GM12864 (cell line): ENCODE data around the gene SEPTIN10.

Experiments
- DNase-seq: peaks from one replicate; pipeline ENCODE4 v3.0.0-alpha.2; 2011; ENCODE audit warnings: low read depth
- H3K4me3 ChIP-seq: 2 replicates; pipeline ENCODE4 v1.5.1; 2011; ENCODE audit warnings: mild to moderate bottlenecking, low read depth, low read length, control low read depth
- TF ChIP-seq, protein P1 (sequence below): IDR thresholded peaks from 2 replicates; pipeline ENCODE4 v1.5.1; 2011; ENCODE audit warnings: low read depth, mild to moderate bottlenecking, moderate library complexity, low read length, control low read depth, inconsistent platforms; ENCODE audit errors: missing control alignments

Gene SEPTIN10

DNA sequence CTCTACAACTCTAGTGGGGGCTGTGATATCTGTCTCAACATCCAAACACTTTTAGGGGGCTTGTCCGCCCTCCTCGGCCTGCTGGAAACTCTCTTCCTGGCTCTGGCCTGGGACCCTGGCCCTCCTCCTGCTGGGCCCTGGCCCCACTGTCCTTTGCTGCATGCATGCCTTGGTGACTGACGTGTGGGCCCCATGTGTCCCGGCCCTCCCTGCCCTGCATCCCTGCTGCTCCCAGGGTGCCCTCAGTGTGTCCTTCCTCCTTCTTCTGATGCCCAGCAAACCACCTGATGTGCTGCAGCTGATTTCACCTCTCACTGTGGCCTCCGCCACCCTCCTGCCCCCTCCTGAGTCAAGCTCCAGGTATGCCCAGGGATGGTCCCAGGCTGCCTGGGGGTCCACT is 101.7 kb downstream of the SEPTIN10 start:
- DNase-seq = no peak
- no peak overlapping the region for H3K4me3 ChIP-seq
- TF ChIP-seq, protein P1, sequence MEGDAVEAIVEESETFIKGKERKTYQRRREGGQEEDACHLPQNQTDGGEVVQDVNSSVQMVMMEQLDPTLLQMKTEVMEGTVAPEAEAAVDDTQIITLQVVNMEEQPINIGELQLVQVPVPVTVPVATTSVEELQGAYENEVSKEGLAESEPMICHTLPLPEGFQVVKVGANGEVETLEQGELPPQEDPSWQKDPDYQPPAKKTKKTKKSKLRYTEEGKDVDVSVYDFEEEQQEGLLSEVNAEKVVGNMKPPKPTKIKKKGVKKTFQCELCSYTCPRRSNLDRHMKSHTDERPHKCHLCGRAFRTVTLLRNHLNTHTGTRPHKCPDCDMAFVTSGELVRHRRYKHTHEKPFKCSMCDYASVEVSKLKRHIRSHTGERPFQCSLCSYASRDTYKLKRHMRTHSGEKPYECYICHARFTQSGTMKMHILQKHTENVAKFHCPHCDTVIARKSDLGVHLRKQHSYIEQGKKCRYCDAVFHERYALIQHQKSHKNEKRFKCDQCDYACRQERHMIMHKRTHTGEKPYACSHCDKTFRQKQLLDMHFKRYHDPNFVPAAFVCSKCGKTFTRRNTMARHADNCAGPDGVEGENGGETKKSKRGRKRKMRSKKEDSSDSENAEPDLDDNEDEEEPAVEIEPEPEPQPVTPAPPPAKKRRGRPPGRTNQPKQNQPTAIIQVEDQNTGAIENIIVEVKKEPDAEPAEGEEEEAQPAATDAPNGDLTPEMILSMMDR = no peak

DNA sequence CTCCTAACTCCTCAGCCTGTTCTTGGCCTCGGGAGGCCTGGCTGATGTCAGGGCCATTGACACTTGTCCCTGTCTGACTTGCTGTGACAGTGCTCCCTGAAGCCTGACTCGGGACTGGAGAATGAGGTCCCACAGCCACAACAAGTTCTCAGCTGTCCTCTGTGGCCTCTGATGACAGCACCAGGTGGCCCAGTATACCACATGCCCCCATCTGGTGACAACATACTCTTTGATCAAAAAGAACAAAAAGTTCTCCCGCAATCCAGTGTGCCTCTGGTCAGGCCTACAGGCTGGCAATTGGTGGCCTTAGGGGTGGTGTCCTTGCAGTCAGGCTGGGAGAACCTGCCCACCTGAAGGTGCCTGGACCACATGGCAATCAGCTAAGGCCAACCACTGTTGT is 102.6 kb downstream of the SEPTIN10 start:
- DNase-seq = no peak
- no peak overlapping the region for H3K4me3 ChIP-seq
- TF ChIP-seq, protein P1 = no peak

DNA sequence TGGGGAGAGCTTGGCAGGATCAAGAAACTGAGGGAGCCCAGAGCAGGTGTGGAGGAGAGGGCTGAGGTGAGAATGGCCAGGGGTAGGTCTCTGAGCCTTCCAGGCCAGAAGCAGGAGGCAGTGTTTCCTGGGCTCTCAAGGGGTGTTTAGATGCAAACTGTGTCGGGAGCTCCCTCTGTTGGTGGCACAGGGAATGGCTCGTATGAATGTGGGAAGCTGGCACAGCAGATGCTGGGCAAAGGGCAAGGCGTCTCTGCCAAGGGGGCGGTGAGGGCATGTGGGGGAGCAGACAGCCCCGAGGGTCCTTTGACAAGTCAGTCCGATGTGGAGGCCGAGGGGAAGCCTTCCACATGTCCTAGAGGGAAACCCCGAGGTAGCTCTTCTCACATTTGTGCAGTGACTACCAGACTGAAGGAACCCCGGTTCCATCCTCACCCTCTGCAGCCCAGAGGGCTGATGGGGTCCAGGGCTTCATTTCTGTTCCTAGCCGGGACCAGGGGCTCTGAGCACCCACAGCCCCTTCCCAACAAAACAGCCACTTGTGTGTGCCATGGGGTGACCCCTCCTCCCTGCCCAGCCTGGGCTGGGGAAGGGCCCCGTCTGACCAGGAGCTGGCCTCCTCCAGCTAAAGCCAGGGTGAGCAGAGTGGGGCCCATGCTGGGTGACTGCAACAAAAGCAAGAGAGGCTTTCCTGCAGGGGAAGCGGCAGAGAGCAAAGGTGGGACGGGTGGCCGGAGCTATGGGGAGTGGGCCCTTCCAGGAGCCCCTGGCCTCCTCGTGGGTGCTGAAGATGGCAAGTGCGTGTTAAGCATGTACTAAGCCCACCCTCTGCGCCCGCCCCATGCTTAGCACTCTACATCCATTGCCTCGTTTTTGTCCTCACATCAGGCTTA is 103.4 kb downstream of the SEPTIN10 start:
- DNase-seq = peak; percentile 22
- TF ChIP-seq, protein P1 = peak; percentile 98
- no peak overlapping the region for H3K4me3 ChIP-seq

DNA sequence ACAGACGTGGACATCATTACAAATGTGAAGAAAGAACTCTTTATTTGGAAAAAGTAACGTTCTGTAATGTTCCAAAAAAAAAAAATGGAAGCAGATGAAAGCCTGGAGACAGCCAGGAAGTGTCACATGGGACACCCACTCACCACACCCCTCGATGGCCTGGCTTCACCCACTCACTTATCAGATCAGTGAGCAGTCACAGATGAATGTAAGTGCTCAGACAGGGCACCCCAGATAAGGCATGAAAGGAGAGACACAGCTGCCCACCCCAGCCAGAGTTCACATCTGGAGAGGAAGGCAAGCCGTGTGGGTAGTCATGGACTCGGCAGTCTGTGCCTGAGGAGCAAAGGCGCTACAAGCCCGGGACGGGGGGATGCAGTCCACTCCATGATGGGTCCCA is 105.2 kb downstream of the SEPTIN10 start:
- TF ChIP-seq, protein P1 = no peak
- H3K4me3 ChIP-seq = no peak overlapping the region
- DNase-seq = no peak

DNA sequence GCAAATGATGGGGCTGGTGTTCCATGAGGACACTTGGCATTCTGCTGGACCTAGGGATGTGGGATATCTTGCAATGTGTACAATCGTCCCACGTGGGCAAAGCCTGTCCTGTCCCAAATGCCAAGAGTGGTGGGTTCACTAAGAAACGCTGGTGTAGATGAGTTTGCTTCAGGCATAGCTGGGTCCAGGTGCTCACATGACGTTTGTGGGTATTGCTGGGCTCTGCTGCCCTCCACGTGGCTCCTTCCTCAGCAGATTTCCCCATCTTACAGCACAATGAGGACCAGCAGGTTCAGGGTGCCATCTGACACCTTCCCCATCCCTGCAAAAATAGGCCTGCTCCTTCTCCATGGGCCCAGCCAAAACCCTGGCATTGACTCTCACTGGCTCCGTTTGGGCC is 105.9 kb downstream of the SEPTIN10 start:
- no peak overlapping the region for H3K4me3 ChIP-seq
- no peak for DNase-seq
- TF ChIP-seq, protein P1 = no peak

DNA sequence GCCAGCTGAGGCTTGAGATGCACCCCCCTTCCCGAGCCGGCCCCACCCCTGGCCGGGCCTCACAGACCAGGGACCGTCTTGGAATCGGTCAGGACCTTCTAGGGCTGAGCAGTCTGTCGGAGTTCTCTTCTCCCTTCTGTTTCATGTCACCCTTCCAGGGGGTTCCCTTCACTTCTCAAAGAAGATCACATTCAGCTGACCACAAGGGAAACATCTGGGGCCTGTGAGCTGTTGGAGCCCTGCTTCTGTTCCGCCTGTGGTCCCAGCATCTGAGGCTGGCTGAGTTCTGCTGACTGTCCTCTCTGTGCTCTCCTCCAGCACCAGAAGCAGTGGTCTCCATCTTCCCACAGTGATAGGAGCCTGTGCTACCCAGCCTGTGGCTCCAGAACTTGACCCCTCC is 106.5 kb downstream of the SEPTIN10 start:
- TF ChIP-seq, protein P1 = no peak
- DNase-seq = no peak
- H3K4me3 ChIP-seq = no peak overlapping the region

DNA sequence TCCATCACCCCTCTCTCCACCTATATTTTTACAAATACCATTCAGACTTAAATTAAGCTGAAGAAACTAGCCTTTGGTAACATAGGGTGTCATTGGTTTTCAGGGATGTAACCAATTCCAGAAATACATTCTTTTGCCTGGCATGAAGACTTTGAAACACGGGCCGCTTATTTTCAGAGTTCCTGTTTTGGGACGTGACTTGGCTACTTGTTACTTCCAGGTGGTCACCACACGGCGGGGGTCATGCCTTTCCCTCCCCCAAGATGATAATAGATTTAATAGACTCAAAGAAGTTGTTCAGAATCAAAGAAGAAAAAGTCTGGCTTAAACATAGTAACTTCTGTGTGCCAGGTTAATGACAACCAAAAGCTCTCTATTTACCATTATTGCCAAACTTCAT is 110.6 kb downstream of the SEPTIN10 start:
- no peak overlapping the region for H3K4me3 ChIP-seq
- TF ChIP-seq, protein P1 = no peak
- no peak for DNase-seq
